A549 (cell line): Measurements from ENCODE around the gene COQ8B. TPM values are rescaled to one million over a fixed set of nuclear protein-coding genes. Genes with fewer than 3 reads are reported as not detected.

Source experiments
- ATAC-seq, 2 experiments: fragments of 200-7000 bp in 1 of 2; fragments of >200 bp in 1 of 2; cut with Nextera tagmentation in 1 of 2; cut with Tn5 transposase in 1 of 2; 3 replicates each; pipeline versions ENCODE4 v1.8.0 to v1.9.1; 2018 to 2020; ENCODE audit warnings: mild to moderate bottlenecking in 1 of 2, moderate library complexity in 1 of 2
- CTCF ChIA-PET: fragments of 300-600 bp; sonication (Branson Sonifier 250); formaldehyde crosslinking; extraction: SDS; loops from one replicate; lab custom pipeline; 2021; ENCODE audit warnings: antibody characterized with exemption, inconsistent platforms; lab: Yijun Ruan, JAX
- POLR2A ChIA-PET: fragments of 350-600 bp; formaldehyde crosslinking; extraction: SDS; loops from one replicate; lab custom pipeline; 2021; ENCODE audit warnings: antibody characterized with exemption, inconsistent platforms; lab: Yijun Ruan, JAX
- DNase-seq, 2 experiments: peaks; one replicate each; pipeline versions ENCODE4 v3.0.0 to v3.0.0-alpha.2; 2011 to 2016; ENCODE audit warnings: low read depth in 1 of 2, low spot score in 1 of 2
- FAIRE-seq: peaks from 2 replicates; lab custom pipeline; 2011; peaks lifted over from hg19 to GRCh38; lab: Jason Lieb, UNC
- H3K27ac ChIP-seq, 2 experiments: fragments of >200 bp; sonication (Bioruptor Twin); formaldehyde crosslinking; 3 replicates each; pipeline ENCODE4 v1.5.1; 2016 to 2017
- H3K4me1 ChIP-seq: fragments of >200 bp; sonication (Bioruptor Twin); formaldehyde crosslinking; 3 replicates; pipeline ENCODE4 v1.6.1; 2016
- H3K4me2 ChIP-seq: fragments of >200 bp; sonication (Bioruptor Twin); formaldehyde crosslinking; 3 replicates; pipeline ENCODE4 v1.6.1; 2016
- H3K4me3 ChIP-seq: fragments of >200 bp; sonication (Bioruptor Twin); formaldehyde crosslinking; 3 replicates; pipeline ENCODE4 v1.5.1; 2016
- H3K9me3 ChIP-seq: fragments of >200 bp; sonication (Bioruptor Twin); formaldehyde crosslinking; 3 replicates; pipeline ENCODE4 v1.6.1; 2016
- BHLHE40 ChIP-seq: IDR thresholded peaks from 2 replicates; pipeline ENCODE4 v1.6.1; 2012; ENCODE audit warnings: low read depth, low read length, inconsistent platforms
- CBX2 ChIP-seq: fragments of 200-600 bp; sonication (generic); IDR thresholded peaks from 2 replicates; pipeline ENCODE4 v1.6.1; 2016; ENCODE audit warnings: low read depth, mild to moderate bottlenecking, borderline replicate concordance
- CBX8 ChIP-seq: fragments of 200-600 bp; sonication (generic); IDR thresholded peaks from 2 replicates; pipeline ENCODE4 v1.6.1; 2016
- CEBPB ChIP-seq, 2 experiments: fragments of >200 bp in 1 of 2; sonication (Bioruptor Twin) in 1 of 2; formaldehyde crosslinking in 1 of 2; IDR thresholded peaks; 2 replicates each; pipeline ENCODE4 v1.6.1; 2012 to 2016
- EHF ChIP-seq: fragments of 250-450 bp; sonication (Bioruptor Pico); IDR thresholded peaks from 2 replicates; pipeline ENCODE4 v1.5.0; 2020; ENCODE audit warnings: mild to moderate bottlenecking
- EP300 ChIP-seq, 2 experiments: fragments of >200 bp; sonication (Bioruptor Twin); formaldehyde crosslinking; IDR thresholded peaks; 2 replicates in 1 of 2; 3 replicates in 1 of 2; pipeline ENCODE4 v1.6.1; 2016 to 2017
- FOSB ChIP-seq: fragments of 250-450 bp; sonication (Bioruptor Pico); IDR thresholded peaks from 2 replicates; pipeline ENCODE4 v1.5.0; 2020; ENCODE audit warnings: mild to moderate bottlenecking, moderate library complexity
- FOXS1 ChIP-seq: fragments of 250-450 bp; sonication (Bioruptor Pico); IDR thresholded peaks from 2 replicates; pipeline ENCODE4 v1.5.0; 2020; ENCODE audit warnings: mild to moderate bottlenecking, moderate library complexity
- HDAC2 ChIP-seq: fragments of 200-600 bp; sonication (generic); IDR thresholded peaks from 2 replicates; pipeline ENCODE4 v1.6.1; 2016
- HMGXB4 ChIP-seq: fragments of 250-450 bp; sonication (Bioruptor Pico); IDR thresholded peaks from 2 replicates; pipeline ENCODE4 v1.5.0; 2021; ENCODE audit warnings: mild to moderate bottlenecking, moderate library complexity, borderline replicate concordance
- HOXB13 ChIP-seq: fragments of 250-450 bp; sonication (Bioruptor Pico); IDR thresholded peaks from 2 replicates; pipeline ENCODE4 v1.5.0; 2020; ENCODE audit warnings: low read depth, mild to moderate bottlenecking, moderate library complexity
- HOXB5 ChIP-seq: fragments of 250-450 bp; sonication (Bioruptor Pico); IDR thresholded peaks from 2 replicates; pipeline ENCODE4 v1.5.0; 2020; ENCODE audit warnings: mild to moderate bottlenecking, moderate library complexity
- JUN ChIP-seq, 2 experiments: fragments of >200 bp; sonication (Bioruptor Twin); formaldehyde crosslinking; IDR thresholded peaks; 2 replicates in 1 of 2; 3 replicates in 1 of 2; pipeline ENCODE4 v1.6.1; 2016 to 2017
- KDM1A ChIP-seq: fragments of 200-600 bp; sonication (generic); IDR thresholded peaks from 2 replicates; pipeline ENCODE4 v1.6.1; 2016; ENCODE audit warnings: low read depth, mild to moderate bottlenecking
- KDM5A ChIP-seq: fragments of 200-600 bp; sonication (generic); IDR thresholded peaks from 2 replicates; pipeline ENCODE4 v1.6.1; 2016; ENCODE audit warnings: antibody characterized with exemption, mild to moderate bottlenecking
- MAX ChIP-seq: IDR thresholded peaks from 2 replicates; pipeline ENCODE4 v1.6.1; 2012
- MYC ChIP-seq: IDR thresholded peaks from 2 replicates; pipeline ENCODE4 v1.6.1; 2012; ENCODE audit warnings: mild to moderate bottlenecking, inconsistent platforms, low read length, improper control_type of control experiment, borderline replicate concordance
- NFE2L2 ChIP-seq: fragments of 150-350 bp; conservative IDR thresholded peaks from 2 replicates; pipeline ENCODE4 v1.6.1; 2014; ENCODE audit warnings: low read length
- NPAS2 ChIP-seq: fragments of 250-450 bp; sonication (Bioruptor Pico); IDR thresholded peaks from 2 replicates; pipeline ENCODE4 v1.8.0; 2022; ENCODE audit warnings: mild to moderate bottlenecking, moderate library complexity, borderline replicate concordance
- NR3C1 ChIP-seq: fragments of >200 bp; sonication (Bioruptor Twin); formaldehyde crosslinking; IDR thresholded peaks from 3 replicates; pipeline ENCODE4 v1.6.1; 2017
- PHF8 ChIP-seq: fragments of 200-600 bp; sonication (generic); IDR thresholded peaks from 2 replicates; pipeline ENCODE4 v1.6.1; 2016; ENCODE audit warnings: low read depth, mild to moderate bottlenecking, antibody characterized with exemption, moderate library complexity, borderline replicate concordance
- POLR2A ChIP-seq: IDR thresholded peaks from 2 replicates; pipeline ENCODE4 v1.6.1; 2012; ENCODE audit warnings: mild to moderate bottlenecking, low read length
- SREBF2 ChIP-seq: fragments of 450-650 bp; IDR thresholded peaks from 2 replicates; pipeline ENCODE4 v1.6.1; 2014; ENCODE audit warnings: mild to moderate bottlenecking, moderate library complexity
- TFCP2L1 ChIP-seq: fragments of 250-450 bp; sonication (Bioruptor Pico); IDR thresholded peaks from 2 replicates; pipeline ENCODE4 v1.5.0; 2021; ENCODE audit warnings: mild to moderate bottlenecking
- TP53 ChIP-seq: fragments of 250-450 bp; sonication (Bioruptor Pico); IDR thresholded peaks from 2 replicates; pipeline ENCODE4 v1.5.0; 2021; ENCODE audit warnings: mild to moderate bottlenecking, moderate library complexity
- ZC3H11A ChIP-seq: fragments of 450-650 bp; IDR thresholded peaks from 2 replicates; pipeline ENCODE4 v1.6.1; 2014; ENCODE audit warnings: antibody characterized with exemption, mild to moderate bottlenecking
- WGBS: methylation state at CpG from one replicate; pipeline ENCODE4 v1.1.6; 2017; ENCODE audit errors: missing lambda C conversion rate; 5-methylcytosine and 5-hydroxymethylcytosine counted together
- polyA plus RNA-seq, 4 experiments: library from polyadenylated mRNA; depleted of rRNA in 3 of 4; stranded (reverse); fragments of >200 nt; fragmentation: RNase III in 1 of 4; extraction: RNeasy Plus Mini Kit Qiagen cat#74134 plus additional on column Dnase treatment in 1 of 4; gene quantifications; 2 replicates in 3 of 4; 3 replicates in 1 of 4; pipeline ENCODE4 v1.2.3, GENCODE V29; 2011 to 2017
- TF ChIP-seq, protein P1 (sequence below): fragments of 250-450 bp; sonication (Bioruptor Pico); IDR thresholded peaks from 2 replicates; pipeline ENCODE4 v1.5.0; 2020; ENCODE audit warnings: low read depth, mild to moderate bottlenecking, moderate library complexity
- TF ChIP-seq, protein P2 (sequence below): fragments of 450-650 bp; IDR thresholded peaks from 2 replicates; pipeline ENCODE4 v1.6.1; 2014; ENCODE audit warnings: antibody characterized with exemption
- TF ChIP-seq, protein P3 (sequence below): IDR thresholded peaks from 2 replicates; pipeline ENCODE4 v1.6.1; 2012; ENCODE audit warnings: low read depth, borderline replicate concordance
- TF ChIP-seq, protein P4 (sequence below): fragments of >200 bp; sonication (Bioruptor Twin); formaldehyde crosslinking; IDR thresholded peaks from 3 replicates; pipeline ENCODE4 v1.6.1; 2016

Gene COQ8B
- polyA plus RNA-seq, 2 of the 4 experiments (the other 2 are of a cell fraction), result 47.2 to 63.6 TPM

DNA sequence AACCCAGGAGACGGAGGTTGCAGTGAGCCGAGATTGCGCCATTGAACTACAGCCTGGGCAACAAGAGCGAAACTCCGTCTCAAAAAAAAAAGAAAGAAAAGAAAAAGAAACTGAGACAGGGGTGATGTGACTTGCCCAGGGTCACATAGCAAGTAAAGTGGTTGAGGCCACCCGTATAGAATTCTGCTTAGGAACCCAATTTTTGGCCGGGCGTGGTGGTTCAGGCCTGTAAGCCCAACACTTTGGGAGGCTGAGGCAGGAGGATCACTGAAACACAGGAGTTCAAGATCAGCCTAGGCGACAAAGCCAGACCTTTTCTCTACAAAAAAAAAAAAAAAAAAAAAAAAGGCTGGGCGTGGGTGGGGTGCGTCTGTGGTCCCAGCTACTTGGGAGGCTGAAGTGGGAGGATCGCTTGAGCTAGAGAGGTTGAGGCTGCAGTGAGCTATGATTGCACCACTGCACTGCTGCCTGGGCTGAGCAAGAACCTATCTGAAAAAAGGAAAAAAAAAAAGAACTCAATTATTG is 35.6 kb upstream of the COQ8B start:
- 67% methylated on average over 12 of the region's 12 CpGs for WGBS
- H3K27ac ChIP-seq, result peak overlapping the region; percentile 85 to 87
- ChIA-PET CTCF (interaction anchor here (0.6 to 9.7 kb wide), 12 partner anchors 14 to 1612 kb away, joined by 3 to 71 read pairs (median 4); partner anchors contain the start of gene EGLN2), POLR2A (interaction anchor here (0.7 to 1.6 kb wide), 8 partner anchors 8 to 1317 kb away, joined by 3 to 11 read pairs (median 5); partner anchors contain the start of genes EGLN2, NUMBL and RAB4B)
- H3K4me3 ChIP-seq, result peak overlapping the region; percentile 66
- ATAC-seq (no peak), FAIRE-seq (no peak), DNase-seq (no peak)
- H3K4me1 ChIP-seq, result peaks cover 56% of the 10 kb centered on the region
- H3K4me2 ChIP-seq, result peak overlapping the region; percentile 73
- H3K9me3 ChIP-seq, result no peaks in the 10 kb centered on the region
- 0 out of 4 replicates have a peak, but pooled peaks of 1 of the 2 experiments have one; percentile 37 for TF ChIP-seq CEBPB (IDR thresholded peaks at IDR 0.05)
- TF ChIP-seq CBX2, result no peak

- Histone ChIP-seq H3K4me1 (peaks cover 51% of the 10 kb centered on the region), H3K4me3 (peak within 1 kb of the TSS; percentile 66), H3K27ac (peak within 1 kb of the TSS; percentile 91), H3K4me2 (peak within 1 kb of the TSS; percentile 92), H3K9me3 (no peaks in the 10 kb centered on the region)
- CTCF ChIA-PET, result interaction anchor here (0.5 to 15.8 kb wide), 9 partner anchors 11 to 558 kb away, joined by 3 to 199 read pairs (median 5); partner anchors contain the start of genes EGLN2 and RAB4B
- FAIRE-seq (peak; percentile 90), DNase-seq (peak; percentile 100), ATAC-seq (peak; percentile 89 to 90)
- POLR2A ChIA-PET, result interaction anchor here (0.6 to 2.7 kb wide), 39 partner anchors 8 to 1109 kb away, joined by 3 to 94 read pairs (median 4); partner anchors contain the start of genes B9D2, BLVRB, COQ8B and EGLN2
- 2% methylated on average over 46 of the region's 46 CpGs for WGBS
- TF ChIP-seq HOXB13, result no peak
- TF ChIP-seq KDM1A, result no peak
- no peak for TF ChIP-seq NPAS2
- 0 out of 2 replicates have a peak, but pooled peaks have one; percentile 21 for TF ChIP-seq HOXB5 (CRISPR knock-in tag)
- TF ChIP-seq, protein P1, sequence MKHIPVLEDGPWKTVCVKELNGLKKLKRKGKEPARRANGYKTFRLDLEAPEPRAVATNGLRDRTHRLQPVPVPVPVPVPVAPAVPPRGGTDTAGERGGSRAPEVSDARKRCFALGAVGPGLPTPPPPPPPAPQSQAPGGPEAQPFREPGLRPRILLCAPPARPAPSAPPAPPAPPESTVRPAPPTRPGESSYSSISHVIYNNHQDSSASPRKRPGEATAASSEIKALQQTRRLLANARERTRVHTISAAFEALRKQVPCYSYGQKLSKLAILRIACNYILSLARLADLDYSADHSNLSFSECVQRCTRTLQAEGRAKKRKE (CRISPR knock-in tag), result no peak
- TF ChIP-seq FOSB, result no peak
- no peak; the same call in 1 of the 2 replicates for TF ChIP-seq HMGXB4 (CRISPR knock-in tag)
- TF ChIP-seq, protein P2, sequence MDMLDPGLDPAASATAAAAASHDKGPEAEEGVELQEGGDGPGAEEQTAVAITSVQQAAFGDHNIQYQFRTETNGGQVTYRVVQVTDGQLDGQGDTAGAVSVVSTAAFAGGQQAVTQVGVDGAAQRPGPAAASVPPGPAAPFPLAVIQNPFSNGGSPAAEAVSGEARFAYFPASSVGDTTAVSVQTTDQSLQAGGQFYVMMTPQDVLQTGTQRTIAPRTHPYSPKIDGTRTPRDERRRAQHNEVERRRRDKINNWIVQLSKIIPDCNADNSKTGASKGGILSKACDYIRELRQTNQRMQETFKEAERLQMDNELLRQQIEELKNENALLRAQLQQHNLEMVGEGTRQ, result no peak
- 0 out of 2 replicates have a peak, but pooled peaks have one; percentile 1 for TF ChIP-seq NFE2L2
- no peak for TF ChIP-seq NR3C1
- no peak for TF ChIP-seq HDAC2
- peak; percentile 66; the same call in 1 of the 2 replicates for TF ChIP-seq PHF8
- peak; percentile 44 to 65 for TF ChIP-seq JUN (IDR thresholded peaks at IDR 0.05)
- peak; percentile 78; the same call in 1 of the 2 replicates for TF ChIP-seq EHF (CRISPR knock-in tag)
- TF ChIP-seq CBX8, result no peak
- TF ChIP-seq MAX, result peak; percentile 98
- no peak for TF ChIP-seq SREBF2
- no peak for TF ChIP-seq CBX2
- TF ChIP-seq, protein P3, sequence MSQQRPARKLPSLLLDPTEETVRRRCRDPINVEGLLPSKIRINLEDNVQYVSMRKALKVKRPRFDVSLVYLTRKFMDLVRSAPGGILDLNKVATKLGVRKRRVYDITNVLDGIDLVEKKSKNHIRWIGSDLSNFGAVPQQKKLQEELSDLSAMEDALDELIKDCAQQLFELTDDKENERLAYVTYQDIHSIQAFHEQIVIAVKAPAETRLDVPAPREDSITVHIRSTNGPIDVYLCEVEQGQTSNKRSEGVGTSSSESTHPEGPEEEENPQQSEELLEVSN, result peak; percentile 93
- TF ChIP-seq BHLHE40, result peak; percentile 27
- TF ChIP-seq TP53 (CRISPR knock-in tag), result peak; percentile 46
- TF ChIP-seq EP300 (IDR thresholded peaks at IDR 0.05), result no peak
- peak; percentile 97 for TF ChIP-seq MYC
- TF ChIP-seq POLR2A, result peak; percentile 85
- no peak for TF ChIP-seq ZC3H11A
- no peak for TF ChIP-seq KDM5A
- TF ChIP-seq FOXS1, result 0 out of 2 replicates have a peak, but pooled peaks have one; percentile 1
- TF ChIP-seq, protein P4, sequence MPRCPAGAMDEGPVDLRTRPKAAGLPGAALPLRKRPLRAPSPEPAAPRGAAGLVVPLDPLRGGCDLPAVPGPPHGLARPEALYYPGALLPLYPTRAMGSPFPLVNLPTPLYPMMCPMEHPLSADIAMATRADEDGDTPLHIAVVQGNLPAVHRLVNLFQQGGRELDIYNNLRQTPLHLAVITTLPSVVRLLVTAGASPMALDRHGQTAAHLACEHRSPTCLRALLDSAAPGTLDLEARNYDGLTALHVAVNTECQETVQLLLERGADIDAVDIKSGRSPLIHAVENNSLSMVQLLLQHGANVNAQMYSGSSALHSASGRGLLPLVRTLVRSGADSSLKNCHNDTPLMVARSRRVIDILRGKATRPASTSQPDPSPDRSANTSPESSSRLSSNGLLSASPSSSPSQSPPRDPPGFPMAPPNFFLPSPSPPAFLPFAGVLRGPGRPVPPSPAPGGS, result peak; percentile 89; the same call in 2 of the 3 replicates
- peak; percentile 92 for TF ChIP-seq TFCP2L1 (CRISPR knock-in tag)
Measured at GRCh38 chr19:40750874-40751537, 34.3 kb upstream of the COQ8B start, which contains the start of gene SNRPA. SNRPA (plus strand) TSS chr19:40751203; CDS start chr19:40751409, 206 bp downstream.
